GM21825 (cell line): Measurements from ENCODE around the gene TXNL4A.
"Not testable (repeated sequence)": the region's sequence is repeated elsewhere in the genome, so short reads cannot be mapped to it uniquely, and the experiment has no call there.

Experiments used
- ATAC-seq: cut with Tn5 transposase; IDR thresholded peaks from one replicate; pipeline ENCODE4 v1.9.1; 2021; ENCODE audit warnings: mild to moderate bottlenecking, moderate library complexity; ENCODE audit not compliant: unreplicated experiment

The TXNL4A gene

GRCh38 chr18:79999701-80000100 is 11.3 kb upstream of the TXNL4A start:
- not testable (repeated sequence) for ATAC-seq

GRCh38 chr18:79991494-79991893 is 3.1 kb upstream of the TXNL4A start:
- ATAC-seq = no peak

GRCh38 chr18:79989195-79989497 is 783 bp upstream of the TXNL4A start:
- ATAC-seq = no peak

- peak; percentile 57 for ATAC-seq
Observed at GRCh38 chr18:79988071-79988450, 302 bp downstream of the TXNL4A start.

GRCh38 chr18:79987566-79987965 is 797 bp downstream of the TXNL4A start:
- no peak for ATAC-seq

- no peak for ATAC-seq
Observed at GRCh38 chr18:79986726-79987125, 1.6 kb downstream of the TXNL4A start.

GRCh38 chr18:79985172-79985571 is 3.2 kb downstream of the TXNL4A start:
- ATAC-seq = no peak

- ATAC-seq = no peak
Observed at GRCh38 chr18:79983793-79984192, 4.6 kb downstream of the TXNL4A start.

- no peak for ATAC-seq
Observed at GRCh38 chr18:79983253-79983652, 5.1 kb downstream of the TXNL4A start.

GRCh38 chr18:79982736-79983135 is 5.6 kb downstream of the TXNL4A start:
- no peak for ATAC-seq

- ATAC-seq = no peak
Observed at GRCh38 chr18:79980585-79980984, 7.8 kb downstream of the TXNL4A start.

GRCh38 chr18:79979843-79980242 is 8.5 kb downstream of the TXNL4A start:
- ATAC-seq = no peak

GRCh38 chr18:79975985-79976680 is 12.2 kb downstream of the TXNL4A start:
- ATAC-seq = no peak

GRCh38 chr18:79975043-79975442 is 13.3 kb downstream of the TXNL4A start:
- no peak for ATAC-seq

- no peak for ATAC-seq
Observed at GRCh38 chr18:79974025-79974654, 14.2 kb downstream of the TXNL4A start.

- ATAC-seq = no peak
Observed at GRCh38 chr18:79973517-79973916, 14.8 kb downstream of the TXNL4A start.

- no peak for ATAC-seq
Observed at GRCh38 chr18:79972720-79973119, 15.6 kb downstream of the TXNL4A start.

- no peak for ATAC-seq
Observed at GRCh38 chr18:79971986-79972385, 16.4 kb downstream of the TXNL4A start.

GRCh38 chr18:79971211-79971952 is 17.0 kb downstream of the TXNL4A start:
- ATAC-seq = no peak

GRCh38 chr18:79970419-79971133 is 17.8 kb downstream of the TXNL4A start:
- ATAC-seq = no peak

GRCh38 chr18:79965119-79965902 is 23.1 kb downstream of the TXNL4A start:
- ATAC-seq = no peak
